Keratinocyte (primary cell): ENCODE measurements around the gene STARD5.

ENCODE experiments used
- EZH2 ChIP-seq: IDR thresholded peaks from one replicate; pipeline ENCODE4 v1.6.1; 2012; ENCODE audit warnings: inconsistent platforms, mild to moderate bottlenecking, low read length, moderate library complexity
- TF ChIP-seq, protein P1 (sequence below), 3 experiments: IDR thresholded peaks in 1 of 3; conservative IDR thresholded peaks in 1 of 3; optimal IDR thresholded peaks in 1 of 3; 2 replicates in 2 of 3; 3 replicates in 1 of 3; pipeline versions ENCODE3 to v1.5.1; 2011; ENCODE audit warnings: low read length in 3 of 3, mild to moderate bottlenecking in 3 of 3, moderate library complexity in 2 of 3, control low read depth in 1 of 3, inconsistent platforms in 1 of 3; ENCODE audit not compliant: insufficient read depth in 2 of 3; ENCODE audit errors: extremely low read depth in 1 of 3

DNA sequence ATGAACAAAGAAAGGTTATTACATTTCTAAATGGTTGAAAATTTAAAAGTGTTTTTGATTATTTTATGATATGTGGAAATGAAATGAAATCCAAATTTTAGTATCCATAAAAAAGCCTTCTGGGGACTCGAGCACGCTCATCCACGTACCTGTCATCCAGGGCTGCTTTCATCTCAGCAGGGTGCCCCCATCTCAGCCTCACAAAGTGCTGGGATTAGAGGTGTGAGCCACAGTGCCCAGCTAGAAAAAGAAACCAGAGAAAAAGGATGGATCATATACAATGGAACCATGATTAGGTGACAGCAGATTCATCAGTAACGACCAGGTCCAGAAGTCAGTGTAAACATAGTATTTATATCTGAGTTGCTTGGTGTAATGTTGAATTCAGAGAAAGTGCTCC is 49.7 kb downstream of the STARD5 start:
- no peak for TF ChIP-seq EZH2
- TF ChIP-seq, protein P1, sequence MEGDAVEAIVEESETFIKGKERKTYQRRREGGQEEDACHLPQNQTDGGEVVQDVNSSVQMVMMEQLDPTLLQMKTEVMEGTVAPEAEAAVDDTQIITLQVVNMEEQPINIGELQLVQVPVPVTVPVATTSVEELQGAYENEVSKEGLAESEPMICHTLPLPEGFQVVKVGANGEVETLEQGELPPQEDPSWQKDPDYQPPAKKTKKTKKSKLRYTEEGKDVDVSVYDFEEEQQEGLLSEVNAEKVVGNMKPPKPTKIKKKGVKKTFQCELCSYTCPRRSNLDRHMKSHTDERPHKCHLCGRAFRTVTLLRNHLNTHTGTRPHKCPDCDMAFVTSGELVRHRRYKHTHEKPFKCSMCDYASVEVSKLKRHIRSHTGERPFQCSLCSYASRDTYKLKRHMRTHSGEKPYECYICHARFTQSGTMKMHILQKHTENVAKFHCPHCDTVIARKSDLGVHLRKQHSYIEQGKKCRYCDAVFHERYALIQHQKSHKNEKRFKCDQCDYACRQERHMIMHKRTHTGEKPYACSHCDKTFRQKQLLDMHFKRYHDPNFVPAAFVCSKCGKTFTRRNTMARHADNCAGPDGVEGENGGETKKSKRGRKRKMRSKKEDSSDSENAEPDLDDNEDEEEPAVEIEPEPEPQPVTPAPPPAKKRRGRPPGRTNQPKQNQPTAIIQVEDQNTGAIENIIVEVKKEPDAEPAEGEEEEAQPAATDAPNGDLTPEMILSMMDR (optimal IDR thresholded peaks at IDR 0.05 in 1 of 3, IDR thresholded peaks at IDR 0.05 in 1 of 3, conservative IDR thresholded peaks at IDR 0.05 in 1 of 3; ENCODE audit: extremely low read depth in 1 of 3, insufficient read depth in 2 of 3, low read length in 3 of 3) = no peak
